Neural progenitor cell (in vitro differentiated cells): ENCODE measurements around the gene RERE.

Source experiments
- CTCF ChIP-seq: fragments of 200-600 bp; sonication (generic); IDR thresholded peaks from 2 replicates; pipeline ENCODE4 v1.5.1; 2017; ENCODE audit warnings: antibody characterized with exemption, mild to moderate bottlenecking
- EZH2 ChIP-seq: fragments of 200-600 bp; sonication (generic); IDR thresholded peaks from 2 replicates; pipeline ENCODE4 v1.6.1; 2017; ENCODE audit warnings: antibody characterized with exemption, mild to moderate bottlenecking, moderate library complexity
- EZH2phosphoT487 ChIP-seq: fragments of 200-600 bp; sonication (generic); IDR thresholded peaks from 2 replicates; pipeline ENCODE4 v1.6.1; 2017; ENCODE audit warnings: antibody characterized with exemption

- TF ChIP-seq EZH2phosphoT487 (no peak), CTCF (no peak), EZH2 (no peak)
Observed at GRCh38 chr1:8418301-8418700, 399.1 kb downstream of the RERE start.
